Breast epithelium (tissue), 3 donors: ENCODE results near the gene PPL.

Experiments
- CTCF ChIP-seq, 3 donors: fragments of 450-650 bp; IDR thresholded peaks; one replicate each; pipeline ENCODE4 v1.5.1; 2016 to 2017; ENCODE audit warnings: antibody characterized with exemption in 3 of 3, mild to moderate bottlenecking in 3 of 3, moderate library complexity in 3 of 3
- POLR2A ChIP-seq: fragments of 450-650 bp; IDR thresholded peaks from one replicate; pipeline ENCODE4 v1.6.1; 2016; ENCODE audit warnings: antibody characterized with exemption, mild to moderate bottlenecking, moderate library complexity
- POLR2AphosphoS5 ChIP-seq, 3 donors: sonication (generic); formaldehyde crosslinking; IDR thresholded peaks; one replicate each; pipeline ENCODE4 v1.6.1; 2017; ENCODE audit warnings: antibody characterized with exemption in 3 of 3

GRCh38 chr16:4920826-4921225, 16.1 kb downstream of the PPL start:
- TF ChIP-seq POLR2A (no peak), CTCF (IDR thresholded peaks at IDR 0.05) (no peak), POLR2AphosphoS5 (IDR thresholded peaks at IDR 0.05) (no peak)
